KBM-7 (cell line): Measurements from ENCODE around the gene GULP1.

Experiments used
- DNase-seq: peaks from one replicate; pipeline ENCODE4 v3.0.0-alpha.2; 2015
- in situ Hi-C: fragments of 300-500 bp; cut with MboI; formaldehyde crosslinking; loops from 2 replicates; pipeline ENCODE4 v1.14.3; 2020; ENCODE audit warnings: low sequenced_read_pairs, low pct_unique_long_range_greater_than_20kb, mixed read lengths

The GULP1 gene

GRCh38 chr2:188404341-188405004 is 112.8 kb downstream of the GULP1 start:
- DNase-seq, result no peak
- in situ Hi-C loops, result no loop called here

- no peak for DNase-seq
- in situ Hi-C loops, result no loop called here
These were observed 114.7 kb downstream of the GULP1 start for GRCh38 chr2:188406414-188406813.

- no peak for DNase-seq
- in situ Hi-C loops, result no loop called here
These were observed 119.0 kb downstream of the GULP1 start for GRCh38 chr2:188410504-188411235.

GRCh38 chr2:188412190-188412589 is 120.5 kb downstream of the GULP1 start:
- in situ Hi-C loops, result no loop called here
- peak; percentile 11 for DNase-seq

- in situ Hi-C loops, result no loop called here
These were observed 122.7 kb downstream of the GULP1 start for GRCh38 chr2:188414411-188414810.

GRCh38 chr2:188414869-188415753 is 123.4 kb downstream of the GULP1 start:
- no peak for DNase-seq
- in situ Hi-C loops, result no loop called here

More at GRCh38 chr2:188414411-188414810, 122.7 kb downstream of the GULP1 start:
- DNase-seq, result no peak

- in situ Hi-C loops, result no loop called here
These were observed 124.0 kb downstream of the GULP1 start for GRCh38 chr2:188415754-188416083.

GRCh38 chr2:188416367-188416766 is 124.7 kb downstream of the GULP1 start:
- in situ Hi-C loops, result no loop called here
- DNase-seq, result no peak

More at GRCh38 chr2:188415754-188416083, 124.0 kb downstream of the GULP1 start:
- DNase-seq, result no peak

GRCh38 chr2:188422726-188423125 is 131.1 kb downstream of the GULP1 start:
- no peak for DNase-seq
- in situ Hi-C loops, result no loop called here

- no peak for DNase-seq
- in situ Hi-C loops, result no loop called here
These were observed 133.6 kb downstream of the GULP1 start for GRCh38 chr2:188425266-188425665.

- in situ Hi-C loops, result no loop called here
- no peak for DNase-seq
These were observed 134.4 kb downstream of the GULP1 start for GRCh38 chr2:188426121-188426520.

GRCh38 chr2:188430705-188431104 is 139.0 kb downstream of the GULP1 start:
- DNase-seq, result no peak
- in situ Hi-C loops, result no loop called here

- in situ Hi-C loops, result no loop called here
- no peak for DNase-seq
These were observed 142.3 kb downstream of the GULP1 start for GRCh38 chr2:188434018-188434417.

GRCh38 chr2:188435115-188435514 is 143.4 kb downstream of the GULP1 start:
- in situ Hi-C loops, result no loop called here
- DNase-seq, result no peak

GRCh38 chr2:188437537-188437936 is 145.9 kb downstream of the GULP1 start:
- in situ Hi-C loops, result no loop called here
- DNase-seq, result no peak

- in situ Hi-C loops, result no loop called here
- DNase-seq, result no peak
These were observed 148.3 kb downstream of the GULP1 start for GRCh38 chr2:188439986-188440385.

- in situ Hi-C loops, result no loop called here
- no peak for DNase-seq
These were observed 149.2 kb downstream of the GULP1 start for GRCh38 chr2:188440849-188441248.

GRCh38 chr2:188441288-188441947 is 149.7 kb downstream of the GULP1 start:
- DNase-seq, result no peak
- in situ Hi-C loops, result no loop called here

- DNase-seq, result no peak
- in situ Hi-C loops, result no loop called here
These were observed 151.5 kb downstream of the GULP1 start for GRCh38 chr2:188443207-188443606.
